PC-9 (cell line): ENCODE results near the gene AKAP13. TPM values are rescaled to one million over a fixed set of nuclear protein-coding genes. Genes with fewer than 3 reads are reported as not detected.

Source experiments
- BruUV-seq: library from RNA; stranded (reverse); fragments of 400-500 nt; replicated peaks from 2 replicates; lab custom pipeline; 2021; lab: Mats Ljungman, UMichigan
- CTCF ChIA-PET: fragments of 300-600 bp; sonication (Branson Sonifier 250); formaldehyde crosslinking; loops from one replicate; lab custom pipeline; 2022; ENCODE audit warnings: antibody characterized with exemption; lab: Charles Lee
- POLR2A ChIA-PET: fragments of 300-600 bp; sonication (Branson Sonifier 250); formaldehyde crosslinking; loops from one replicate; lab custom pipeline; 2022; ENCODE audit warnings: antibody characterized with exemption; ENCODE audit not compliant: unreplicated experiment; lab: Charles Lee
- DNase-seq, 2 experiments: peaks; one replicate each; pipeline versions ENCODE4 v3.0.0 to v3.0.0-alpha.2; 2015 to 2022; ENCODE audit warnings: mixed read lengths in 1 of 2
- H2AFZ ChIP-seq: fragments of 200-600 bp; sonication (generic); 2 replicates; pipeline ENCODE4 v1.8.1; 2017; ENCODE audit warnings: antibody characterized with exemption
- H3F3A ChIP-seq: fragments of 200-600 bp; sonication (generic); 2 replicates; pipeline ENCODE4 v1.8.1; 2017; ENCODE audit warnings: antibody characterized with exemption, mild to moderate bottlenecking, low read depth; ENCODE audit not compliant: insufficient read depth
- H3K27ac ChIP-seq: fragments of 200-600 bp; sonication (generic); 2 replicates; pipeline ENCODE4 v1.6.1; 2016; ENCODE audit warnings: mixed run types
- H3K27me3 ChIP-seq: fragments of 200-600 bp; sonication (generic); 2 replicates; pipeline ENCODE4 v1.6.1; 2016; ENCODE audit warnings: low read depth, mixed run types; ENCODE audit not compliant: insufficient read depth
- H3K36me3 ChIP-seq: fragments of 200-600 bp; sonication (generic); 2 replicates; pipeline ENCODE4 v1.6.1; 2016; ENCODE audit warnings: low read depth, mixed run types
- H3K4me1 ChIP-seq: fragments of 200-600 bp; sonication (generic); replicated peaks from 2 replicates; pipeline ENCODE4 v1.6.1; 2016; ENCODE audit warnings: mixed run types; ENCODE audit not compliant: insufficient read depth
- H3K4me2 ChIP-seq: fragments of 200-600 bp; sonication (generic); 2 replicates; pipeline ENCODE4 v1.6.1; 2017; ENCODE audit warnings: mixed run types
- H3K4me3 ChIP-seq: fragments of 200-600 bp; sonication (generic); 2 replicates; pipeline ENCODE4 v1.6.1; 2016; ENCODE audit warnings: mixed run types
- H3K79me2 ChIP-seq: fragments of 200-600 bp; sonication (generic); 2 replicates; pipeline ENCODE4 v1.6.1; 2017; ENCODE audit warnings: low read depth, mixed run types
- H3K9me2 ChIP-seq: fragments of 200-600 bp; sonication (generic); 2 replicates; pipeline ENCODE4 v1.8.1; 2017; ENCODE audit warnings: mild to moderate bottlenecking; ENCODE audit not compliant: insufficient read depth
- H3K9me3 ChIP-seq: fragments of 200-600 bp; sonication (generic); 2 replicates; pipeline ENCODE4 v1.8.1; 2016; ENCODE audit warnings: low read depth; ENCODE audit not compliant: insufficient read depth
- H4K20me1 ChIP-seq: fragments of 200-600 bp; sonication (generic); 2 replicates; pipeline ENCODE4 v1.8.1; 2017; ENCODE audit not compliant: insufficient read depth
- CTCF ChIP-seq: fragments of 200-600 bp; sonication (generic); conservative IDR thresholded peaks from 2 replicates; pipeline ENCODE4 v1.6.1; 2017; ENCODE audit warnings: mixed run types, antibody characterized with exemption, mild to moderate bottlenecking, moderate library complexity
- EZH2 ChIP-seq: fragments of 200-600 bp; sonication (generic); IDR thresholded peaks from 2 replicates; pipeline ENCODE4 v1.8.0; 2017; ENCODE audit warnings: antibody characterized with exemption, low read depth
- intact Hi-C: fragments of 100-400 bp; cut with micrococcal nuclease; formaldehyde crosslinking; loops from one replicate; pipeline ENCODE4 v1.10.0; 2022; ENCODE audit not compliant: unreplicated experiment
- total RNA-seq: library from RNA; stranded (reverse); gene quantifications from 2 replicates; pipeline ENCODE4 v1.2.3, GENCODE V29; 2021

The AKAP13 gene
- total RNA-seq, 1 experiment from 2014 or later = 82.5 TPM

GRCh38 chr15:85636351-85636750 is 255.9 kb downstream of the AKAP13 start:
- H3K9me2 ChIP-seq = no peaks in the 10 kb centered on the region; the same call in 1 of the 2 replicates
- H3K27me3 ChIP-seq = no peaks in the 10 kb centered on the region
- no peaks in the 10 kb centered on the region; the same call in 1 of the 2 replicates for H3K79me2 ChIP-seq
- TF ChIP-seq CTCF (no peak), EZH2 (no peak)
- H3K4me1 ChIP-seq = no peaks in the 10 kb centered on the region
- ChIA-PET POLR2A (interaction anchor here (0.6 kb wide), 1 partner anchor 321 kb away, joined by 4 read pairs; no protein-coding TSS in a partner anchor), CTCF (no interaction called here)
- H2AFZ ChIP-seq = no peak overlapping the region
- H3K4me2 ChIP-seq = no peak overlapping the region
- H3K36me3 ChIP-seq = peaks cover 15% of the 10 kb centered on the region; the same call in 1 of the 2 replicates
- peaks cover 5% of the 10 kb centered on the region; the same call in 1 of the 2 replicates for H3F3A ChIP-seq
- BruUV-seq = no TSS peak
- DNase-seq = no peak
- intact Hi-C loops = no loop called here
- no peaks in the 10 kb centered on the region; the same call in 1 of the 2 replicates for H4K20me1 ChIP-seq
- no peak overlapping the region for H3K4me3 ChIP-seq
- peaks cover 5% of the 10 kb centered on the region; the same call in 1 of the 2 replicates for H3K9me3 ChIP-seq
- no peak overlapping the region for H3K27ac ChIP-seq

- no peak for DNase-seq
- Histone ChIP-seq H3K79me2 (no peaks in the 10 kb centered on the region; the same call in 1 of the 2 replicates), H3K27ac (no peak overlapping the region), H2AFZ (no peak overlapping the region), H4K20me1 (no peaks in the 10 kb centered on the region), H3K4me3 (no peak overlapping the region), H3K27me3 (no peaks in the 10 kb centered on the region), H3K4me2 (no peak overlapping the region), H3K36me3 (peaks cover 15% of the 10 kb centered on the region; the same call in 1 of the 2 replicates), H3K9me3 (peaks cover 3% of the 10 kb centered on the region; the same call in 1 of the 2 replicates), H3K9me2 (no peaks in the 10 kb centered on the region; the same call in 1 of the 2 replicates), H3K4me1 (no peaks in the 10 kb centered on the region), H3F3A (peaks cover 9% of the 10 kb centered on the region; the same call in 1 of the 2 replicates)
- POLR2A ChIA-PET = no interaction called here
- CTCF ChIA-PET = no interaction called here
- BruUV-seq = no TSS peak
- intact Hi-C loops = no loop called here
- TF ChIP-seq CTCF (no peak), EZH2 (no peak)
Measured at GRCh38 chr15:85639752-85640381, 259.5 kb downstream of the AKAP13 start.

- Histone ChIP-seq H3K27ac (no peak overlapping the region), H3K79me2 (no peaks in the 10 kb centered on the region), H3K36me3 (peaks cover 18% of the 10 kb centered on the region; the same call in 1 of the 2 replicates), H2AFZ (no peak overlapping the region), H3F3A (peaks cover 9% of the 10 kb centered on the region; the same call in 1 of the 2 replicates), H3K27me3 (no peaks in the 10 kb centered on the region), H3K4me3 (no peak overlapping the region), H3K4me2 (no peak overlapping the region), H3K9me2 (no peaks in the 10 kb centered on the region), H3K9me3 (no peaks in the 10 kb centered on the region), H4K20me1 (no peaks in the 10 kb centered on the region), H3K4me1 (no peaks in the 10 kb centered on the region)
- intact Hi-C loops = no loop called here
- TF ChIP-seq CTCF (no peak), EZH2 (no peak)
- no TSS peak for BruUV-seq
- ChIA-PET CTCF (no interaction called here), POLR2A (no interaction called here)
- no peak for DNase-seq
Measured at GRCh38 chr15:85642065-85642692, 261.8 kb downstream of the AKAP13 start.
